ENCODE results near the gene SNX14.

GRCh38 chr6:85576476-85576875 is 17.2 kb downstream of the SNX14 start:
- TF ChIP-seq EP300 (IDR thresholded peaks at IDR 0.05; ENCODE audit: borderline replicate concordance) (no peak), TEAD4 (IDR thresholded peaks at IDR 0.05) (no peak), TCF12 (IDR thresholded peaks at IDR 0.05; ENCODE audit: low read depth) (no peak), MAX (IDR thresholded peaks at IDR 0.05) (no peak)

All from Ishikawa (cell line).